ENCODE results near the gene CCL26. TPM values are rescaled to one million over a fixed set of nuclear protein-coding genes. Genes with fewer than 3 reads are reported as not detected.

The CCL26 gene
- total and polyA plus RNA-seq, 2 donors (not counting 3 experiments of a cell fraction or from before 2014, with no cell fraction given) = not detected

GRCh38 chr7:75804004-75804403 lies 32.0 kb upstream of the CCL26 start:
- Histone ChIP-seq H3K9ac (replicated peaks; ENCODE audit: extremely low read depth, insufficient read depth, low read length) (no peak overlapping the region), H3K27me3 (ENCODE audit: control insufficient read depth in 2 of 2, insufficient read depth in 2 of 2, low read length in 2 of 2) (no peaks in the 10 kb centered on the region), H4K20me1 (replicated peaks; ENCODE audit: control insufficient read depth, extremely low read depth, insufficient read depth, low read length) (no peaks in the 10 kb centered on the region), H3K79me2 (ENCODE audit: control insufficient read depth, insufficient read depth, low read length) (no peaks in the 10 kb centered on the region), H3K9me3 (replicated peaks; ENCODE audit: control insufficient read depth, insufficient read depth, low read length) (no peaks in the 10 kb centered on the region), H3K4me2 (ENCODE audit: insufficient read depth, low read length) (no peak overlapping the region), H3K36me3 (ENCODE audit: control insufficient read depth in 2 of 2, extremely low read depth in 1 of 2, insufficient read depth in 2 of 2, low read length in 2 of 2) (no peaks in the 10 kb centered on the region), H2AFZ (ENCODE audit: low read depth, low read length) (no peak overlapping the region), H3K9me1 (replicated peaks; ENCODE audit: control insufficient read depth, extremely low read depth, insufficient read depth, low read length) (no peaks in the 10 kb centered on the region), H3K4me3 (replicated peaks in 1 of 3; ENCODE audit: insufficient read depth in 1 of 3, low read depth in 1 of 3, low read length in 3 of 3) (no peak overlapping the region), H3K27ac (ENCODE audit: insufficient read depth, low read depth, low read length) (no peak overlapping the region), H3K4me1 (ENCODE audit: control insufficient read depth, extremely low read depth, insufficient read depth, low read length) (no peaks in the 10 kb centered on the region)
- POLR2A ChIA-PET = interaction anchor here (0.6 kb wide), 1 partner anchor 172 kb away, joined by 3 read pairs; no protein-coding TSS in a partner anchor
- dilution Hi-C loops (cut with MboI; ENCODE audit: extremely low pct_ligation_motif_present, low sequenced_read_pairs) = no loop called here
- no peak for FAIRE-seq
- TF ChIP-seq POLR2A (IDR thresholded peaks at IDR 0.05; ENCODE audit: low read depth, low read length) = no peak
- TF ChIP-seq EZH2 (IDR thresholded peaks at IDR 0.05; ENCODE audit: borderline replicate concordance, low read depth, low read length, severe bottlenecking) = no peak
- no peak for TF ChIP-seq CTCF (IDR thresholded peaks at IDR 0.05; ENCODE audit: extremely low read depth in 1 of 2, insufficient read depth in 1 of 2, low read depth in 1 of 2, low read length in 2 of 2)
- TF ChIP-seq JUN (IDR thresholded peaks at IDR 0.05; ENCODE audit: borderline replicate concordance, insufficient read depth, insufficient read length, low read depth) = no peak
- TF ChIP-seq GATA2 (IDR thresholded peaks at IDR 0.05; ENCODE audit: insufficient read depth, insufficient read length, low read depth, low read length) = no peak
- TF ChIP-seq MYC (IDR thresholded peaks at IDR 0.05; ENCODE audit: low read depth, low read length) = no peak
- TF ChIP-seq MAX (IDR thresholded peaks at IDR 0.05; ENCODE audit: insufficient read depth, insufficient read length) = no peak
- no peak for TF ChIP-seq FOS (IDR thresholded peaks at IDR 0.05; ENCODE audit: borderline replicate concordance, insufficient read depth, low read length)
- TF ChIP-seq POLR2AphosphoS5 (IDR thresholded peaks at IDR 0.05; ENCODE audit: insufficient read depth, low read depth, low read length) = no peak
- CTCF ChIA-PET = no interaction called here
- no TSS peak for BruUV-seq (replicated peaks)
- intact Hi-C loops (cut with micrococcal nuclease) = no loop called here
- no peak for DNase-seq (ENCODE audit: low read depth, low spot score)

Data from endothelial cell of umbilical vein (primary cell).